Thyroid gland (tissue), 4 donors: ENCODE results near the gene COPZ2.
"Not testable (repeated sequence)": the region's sequence is repeated elsewhere in the genome, so short reads cannot be mapped to it uniquely, and the experiment has no call there.

ENCODE experiments used
- POLR2A ChIP-seq, 2 donors: fragments of 450-650 bp; IDR thresholded peaks; one replicate each; pipeline ENCODE4 v1.6.1; 2017; ENCODE audit warnings: antibody characterized with exemption in 2 of 2, mild to moderate bottlenecking in 2 of 2, moderate library complexity in 1 of 2
- TF ChIP-seq, protein P1 (sequence below), 6 experiments: fragments of 200-600 bp in 3 of 6; fragments of 450-650 bp in 3 of 6; sonication (generic) in 3 of 6; IDR thresholded peaks; one replicate each; pipeline ENCODE4 v1.5.1; 2016 to 2019; ENCODE audit warnings: antibody characterized with exemption in 6 of 6, mild to moderate bottlenecking in 2 of 6, inconsistent platforms in 1 of 6, moderate library complexity in 1 of 6

DNA sequence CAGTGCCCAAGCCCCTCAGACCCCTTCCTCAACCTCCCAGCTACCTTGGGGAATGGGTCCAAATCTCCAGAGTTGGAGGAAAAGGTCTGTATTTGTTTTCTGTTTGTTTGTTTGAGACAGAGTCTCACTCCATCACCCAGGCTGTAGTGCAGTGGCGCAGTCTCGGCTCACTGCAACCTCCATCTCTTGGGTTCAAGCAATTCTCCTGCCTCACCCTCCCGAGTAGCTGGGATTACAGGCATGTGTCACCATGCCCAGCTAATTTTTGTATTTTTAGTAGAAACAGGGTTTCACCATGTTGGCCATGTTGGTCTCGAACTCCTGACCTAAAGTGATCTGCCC, 19.8 kb downstream of the COPZ2 start:
- not testable (repeated sequence) for TF ChIP-seq POLR2A (IDR thresholded peaks at IDR 0.05)
- TF ChIP-seq, protein P1, sequence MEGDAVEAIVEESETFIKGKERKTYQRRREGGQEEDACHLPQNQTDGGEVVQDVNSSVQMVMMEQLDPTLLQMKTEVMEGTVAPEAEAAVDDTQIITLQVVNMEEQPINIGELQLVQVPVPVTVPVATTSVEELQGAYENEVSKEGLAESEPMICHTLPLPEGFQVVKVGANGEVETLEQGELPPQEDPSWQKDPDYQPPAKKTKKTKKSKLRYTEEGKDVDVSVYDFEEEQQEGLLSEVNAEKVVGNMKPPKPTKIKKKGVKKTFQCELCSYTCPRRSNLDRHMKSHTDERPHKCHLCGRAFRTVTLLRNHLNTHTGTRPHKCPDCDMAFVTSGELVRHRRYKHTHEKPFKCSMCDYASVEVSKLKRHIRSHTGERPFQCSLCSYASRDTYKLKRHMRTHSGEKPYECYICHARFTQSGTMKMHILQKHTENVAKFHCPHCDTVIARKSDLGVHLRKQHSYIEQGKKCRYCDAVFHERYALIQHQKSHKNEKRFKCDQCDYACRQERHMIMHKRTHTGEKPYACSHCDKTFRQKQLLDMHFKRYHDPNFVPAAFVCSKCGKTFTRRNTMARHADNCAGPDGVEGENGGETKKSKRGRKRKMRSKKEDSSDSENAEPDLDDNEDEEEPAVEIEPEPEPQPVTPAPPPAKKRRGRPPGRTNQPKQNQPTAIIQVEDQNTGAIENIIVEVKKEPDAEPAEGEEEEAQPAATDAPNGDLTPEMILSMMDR (IDR thresholded peaks at IDR 0.05): not testable (repeated sequence)
